Measurements from ENCODE around the gene TTLL9. TPM values are rescaled to one million over a fixed set of nuclear protein-coding genes. Genes with fewer than 3 reads are reported as not detected.

TTLL9 gene
- total and polyA plus RNA-seq, 2 of the 13 experiments (the other 11 are each of a cell fraction or from before 2014, with no cell fraction given): not detected

GRCh38 chr20:31879143-31879987 lies 8.9 kb downstream of the TTLL9 start (continued):
- TF ChIP-seq ZNF496 (CRISPR knock-in tag; IDR thresholded peaks at IDR 0.05; ENCODE audit: insufficient replicate concordance) (no peak), ZNF230 (CRISPR knock-in tag; IDR thresholded peaks at IDR 0.05) (peak; percentile 83), ZNF335 (CRISPR knock-in tag; IDR thresholded peaks at IDR 0.05) (peak; percentile 93), ZNF207 (IDR thresholded peaks at IDR 0.05; ENCODE audit: borderline replicate concordance) (no peak), REL (CRISPR knock-in tag; conservative IDR thresholded peaks at IDR 0.05) (peak; percentile 74; the same call in 1 of the 2 replicates), KLF11 (CRISPR knock-in tag; IDR thresholded peaks at IDR 0.05) (peak; percentile 65; the same call in 1 of the 2 replicates), ZNF562 (CRISPR knock-in tag; IDR thresholded peaks at IDR 0.05; ENCODE audit: borderline replicate concordance) (no peak), ZNF781 (CRISPR knock-in tag; IDR thresholded peaks at IDR 0.05; ENCODE audit: borderline replicate concordance, not compliant biosample characterization) (peak; percentile 97), ZFY (CRISPR knock-in tag; IDR thresholded peaks at IDR 0.05) (peak; percentile 63), MED1 (CRISPR knock-in tag; IDR thresholded peaks at IDR 0.05) (peak; percentile 34), TCF7 (IDR thresholded peaks at IDR 0.05; ENCODE audit: low read depth) (no peak), HDAC6 (IDR thresholded peaks at IDR 0.05; ENCODE audit: low read depth, low read length) (no peak), LBX2 (CRISPR knock-in tag; IDR thresholded peaks at IDR 0.05; ENCODE audit: borderline replicate concordance) (peak; percentile 43; the same call in 1 of the 2 replicates), RCOR2 (CRISPR knock-in tag; IDR thresholded peaks at IDR 0.05) (peak; percentile 56; the same call in 1 of the 2 replicates), RFX3 (CRISPR knock-in tag; IDR thresholded peaks at IDR 0.05) (peak; percentile 100), FOXK2 (IDR thresholded peaks at IDR 0.05) (no peak), MEIS2 (CRISPR knock-in tag; IDR thresholded peaks at IDR 0.05) (peak; percentile 16; the same call in 1 of the 2 replicates), NFYB (CRISPR knock-in tag; IDR thresholded peaks at IDR 0.05) (peak; percentile 87), ZNF614 (CRISPR knock-in tag; IDR thresholded peaks at IDR 0.05; ENCODE audit: borderline replicate concordance) (peak; percentile 68; the same call in 1 of the 2 replicates), TAF1 (CRISPR knock-in tag; IDR thresholded peaks at IDR 0.05) (peak; percentile 85), HDAC2 (CRISPR knock-in tag; IDR thresholded peaks at IDR 0.05) (peak; percentile 58), TSC22D2 (CRISPR knock-in tag; IDR thresholded peaks at IDR 0.05; ENCODE audit: borderline replicate concordance) (peak; percentile 89; the same call in 1 of the 2 replicates), ZNF33A (CRISPR knock-in tag; IDR thresholded peaks at IDR 0.05; ENCODE audit: borderline replicate concordance) (peak; percentile 74; the same call in 1 of the 2 replicates)
- TF ChIP-seq, protein P1, sequence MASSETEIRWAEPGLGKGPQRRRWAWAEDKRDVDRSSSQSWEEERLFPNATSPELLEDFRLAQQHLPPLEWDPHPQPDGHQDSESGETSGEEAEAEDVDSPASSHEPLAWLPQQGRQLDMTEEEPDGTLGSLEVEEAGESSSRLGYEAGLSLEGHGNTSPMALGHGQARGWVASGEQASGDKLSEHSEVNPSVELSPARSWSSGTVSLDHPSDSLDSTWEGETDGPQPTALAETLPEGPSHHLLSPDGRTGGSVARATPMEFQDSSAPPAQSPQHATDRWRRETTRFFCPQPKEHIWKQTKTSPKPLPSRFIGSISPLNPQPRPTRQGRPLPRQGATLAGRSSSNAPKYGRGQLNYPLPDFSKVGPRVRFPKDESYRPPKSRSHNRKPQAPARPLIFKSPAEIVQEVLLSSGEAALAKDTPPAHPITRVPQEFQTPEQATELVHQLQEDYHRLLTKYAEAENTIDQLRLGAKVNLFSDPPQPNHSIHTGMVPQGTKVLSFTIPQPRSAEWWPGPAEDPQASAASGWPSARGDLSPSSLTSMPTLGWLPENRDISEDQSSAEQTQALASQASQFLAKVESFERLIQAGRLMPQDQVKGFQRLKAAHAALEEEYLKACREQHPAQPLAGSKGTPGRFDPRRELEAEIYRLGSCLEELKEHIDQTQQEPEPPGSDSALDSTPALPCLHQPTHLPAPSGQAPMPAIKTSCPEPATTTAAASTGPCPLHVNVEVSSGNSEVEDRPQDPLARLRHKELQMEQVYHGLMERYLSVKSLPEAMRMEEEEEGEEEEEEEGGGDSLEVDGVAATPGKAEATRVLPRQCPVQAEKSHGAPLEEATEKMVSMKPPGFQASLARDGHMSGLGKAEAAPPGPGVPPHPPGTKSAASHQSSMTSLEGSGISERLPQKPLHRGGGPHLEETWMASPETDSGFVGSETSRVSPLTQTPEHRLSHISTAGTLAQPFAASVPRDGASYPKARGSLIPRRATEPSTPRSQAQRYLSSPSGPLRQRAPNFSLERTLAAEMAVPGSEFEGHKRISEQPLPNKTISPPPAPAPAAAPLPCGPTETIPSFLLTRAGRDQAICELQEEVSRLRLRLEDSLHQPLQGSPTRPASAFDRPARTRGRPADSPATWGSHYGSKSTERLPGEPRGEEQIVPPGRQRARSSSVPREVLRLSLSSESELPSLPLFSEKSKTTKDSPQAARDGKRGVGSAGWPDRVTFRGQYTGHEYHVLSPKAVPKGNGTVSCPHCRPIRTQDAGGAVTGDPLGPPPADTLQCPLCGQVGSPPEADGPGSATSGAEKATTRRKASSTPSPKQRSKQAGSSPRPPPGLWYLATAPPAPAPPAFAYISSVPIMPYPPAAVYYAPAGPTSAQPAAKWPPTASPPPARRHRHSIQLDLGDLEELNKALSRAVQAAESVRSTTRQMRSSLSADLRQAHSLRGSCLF (CRISPR knock-in tag; IDR thresholded peaks at IDR 0.05; ENCODE audit: borderline replicate concordance): no peak
- TF ChIP-seq, protein P2, sequence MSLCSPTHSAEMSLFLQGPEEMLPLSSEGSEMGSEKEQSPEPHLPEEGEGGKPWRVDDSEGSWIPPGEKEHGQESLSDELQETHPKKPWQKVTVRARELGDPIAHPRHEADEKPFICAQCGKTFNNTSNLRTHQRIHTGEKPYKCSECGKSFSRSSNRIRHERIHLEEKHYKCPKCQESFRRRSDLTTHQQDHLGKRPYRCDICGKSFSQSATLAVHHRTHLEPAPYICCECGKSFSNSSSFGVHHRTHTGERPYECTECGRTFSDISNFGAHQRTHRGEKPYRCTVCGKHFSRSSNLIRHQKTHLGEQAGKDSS (CRISPR knock-in tag; IDR thresholded peaks at IDR 0.05; ENCODE audit: borderline replicate concordance, low read depth): peak; percentile 59; the same call in 1 of the 2 replicates

All from HepG2 (cell line).